ENCODE results near the gene EHMT1. TPM values are rescaled to one million over a fixed set of nuclear protein-coding genes. Genes with fewer than 3 reads are reported as not detected.
A peak's percentile ranks its signal among the peaks of the same experiment; 100 is the strongest.

Gene EHMT1
- total RNA-seq, 6 experiments from 2014 or later: 26.8 to 51.9 (median 36.7) TPM

DNA sequence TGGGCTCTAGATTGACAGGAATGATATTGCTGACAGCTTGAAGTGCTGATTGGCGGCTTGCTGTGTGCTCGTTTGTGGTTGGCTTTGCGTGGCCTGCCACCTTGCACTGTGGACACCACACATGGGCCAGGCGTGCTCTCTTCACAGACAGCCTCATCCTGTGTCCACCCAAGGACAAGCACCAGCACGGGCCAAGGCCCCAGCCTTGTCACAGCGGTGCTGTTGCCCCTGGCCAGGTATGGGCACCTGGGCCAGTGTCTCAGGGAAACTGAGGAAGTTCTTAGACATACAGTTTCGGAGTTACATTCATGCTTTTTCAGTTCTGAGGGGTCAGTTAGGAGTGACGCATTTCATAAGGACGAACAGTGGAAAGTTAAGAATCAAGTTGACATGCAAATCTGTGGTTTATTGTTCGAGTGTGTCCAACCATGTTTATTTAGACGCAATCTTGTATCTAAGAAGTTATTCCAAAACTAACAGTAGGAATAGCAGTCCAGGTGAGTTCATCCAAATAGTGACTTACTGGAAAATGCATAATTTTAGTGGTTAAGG lies 125.9 kb downstream of the EHMT1 start:
- ATAC-seq (peak; percentile 48 to 78 (median 62)), DNase-seq (no peak)
- H3K9me3 ChIP-seq: no peaks in the 10 kb centered on the region
- WGBS (ENCODE audit: insufficient coverage, low coverage, low lambda C conversion rate, missing lambda C conversion rate): 62% methylated on average over 5 of the region's 11 CpGs
- TF ChIP-seq, protein P1, sequence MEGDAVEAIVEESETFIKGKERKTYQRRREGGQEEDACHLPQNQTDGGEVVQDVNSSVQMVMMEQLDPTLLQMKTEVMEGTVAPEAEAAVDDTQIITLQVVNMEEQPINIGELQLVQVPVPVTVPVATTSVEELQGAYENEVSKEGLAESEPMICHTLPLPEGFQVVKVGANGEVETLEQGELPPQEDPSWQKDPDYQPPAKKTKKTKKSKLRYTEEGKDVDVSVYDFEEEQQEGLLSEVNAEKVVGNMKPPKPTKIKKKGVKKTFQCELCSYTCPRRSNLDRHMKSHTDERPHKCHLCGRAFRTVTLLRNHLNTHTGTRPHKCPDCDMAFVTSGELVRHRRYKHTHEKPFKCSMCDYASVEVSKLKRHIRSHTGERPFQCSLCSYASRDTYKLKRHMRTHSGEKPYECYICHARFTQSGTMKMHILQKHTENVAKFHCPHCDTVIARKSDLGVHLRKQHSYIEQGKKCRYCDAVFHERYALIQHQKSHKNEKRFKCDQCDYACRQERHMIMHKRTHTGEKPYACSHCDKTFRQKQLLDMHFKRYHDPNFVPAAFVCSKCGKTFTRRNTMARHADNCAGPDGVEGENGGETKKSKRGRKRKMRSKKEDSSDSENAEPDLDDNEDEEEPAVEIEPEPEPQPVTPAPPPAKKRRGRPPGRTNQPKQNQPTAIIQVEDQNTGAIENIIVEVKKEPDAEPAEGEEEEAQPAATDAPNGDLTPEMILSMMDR (IDR thresholded peaks at IDR 0.05): no peak
- TF ChIP-seq POLR2A (IDR thresholded peaks at IDR 0.05): no peak
- H3K27ac ChIP-seq: peak overlapping the region in 2 of 3 donors; percentile 5 to 39
- H3K4me1 ChIP-seq: peaks cover 0 to 24% (median 2%) of the 10 kb centered on the region in 4 donors
- no peaks in the 10 kb centered on the region for H3K27me3 ChIP-seq
- H3K36me3 ChIP-seq: peaks cover 0 to 14% (median 9%) of the 10 kb centered on the region in 4 donors
- H3K4me3 ChIP-seq: no peak overlapping the region
- intact Hi-C loops (cut with DNase I): no loop called here

DNA sequence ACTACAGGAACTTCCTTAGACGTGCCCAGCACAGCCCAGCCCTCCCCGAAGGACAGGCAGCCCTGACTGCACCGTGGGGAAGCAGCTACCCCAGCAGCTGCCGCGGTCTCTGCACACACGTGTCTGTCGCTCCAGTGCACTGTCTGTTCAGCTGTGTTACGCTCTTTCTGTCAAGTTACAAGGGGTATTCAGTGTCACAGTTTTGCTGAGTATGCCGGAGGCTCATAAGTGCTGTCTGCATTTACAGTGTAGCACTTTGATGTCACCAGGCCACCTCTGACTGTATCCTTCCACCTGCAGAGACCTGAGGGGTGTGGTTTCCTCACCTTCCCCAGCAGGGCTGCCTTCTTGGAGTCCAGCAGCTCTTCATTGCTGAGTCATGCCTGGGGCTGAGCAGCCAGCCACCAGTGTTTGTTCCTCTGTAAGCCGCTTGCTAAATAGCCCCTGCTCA lies 126.8 kb downstream of the EHMT1 start:
- 44% methylated on average over 6 of the region's 10 CpGs for WGBS (ENCODE audit: insufficient coverage, low coverage, low lambda C conversion rate, missing lambda C conversion rate)
- intact Hi-C loops (cut with DNase I): no loop called here
- TF ChIP-seq, protein P1 (IDR thresholded peaks at IDR 0.05): no peak
- TF ChIP-seq POLR2A (IDR thresholded peaks at IDR 0.05): no peak
- Histone ChIP-seq H3K9me3 (no peaks in the 10 kb centered on the region), H3K4me3 (no peak overlapping the region), H3K36me3 (peaks cover 0 to 14% (median 9%) of the 10 kb centered on the region in 4 donors), H3K4me1 (peaks cover 0 to 24% (median 2%) of the 10 kb centered on the region in 4 donors), H3K27me3 (no peaks in the 10 kb centered on the region), H3K27ac (peak overlapping the region in 1 of 3 donors; percentile 37)
- DNase-seq (no peak), ATAC-seq (peak; percentile 47 to 78 (median 64))

- Histone ChIP-seq H3K4me1 (peaks cover 0 to 24% (median 2%) of the 10 kb centered on the region in 4 donors), H3K9me3 (no peaks in the 10 kb centered on the region), H3K27me3 (no peaks in the 10 kb centered on the region), H3K36me3 (peaks cover 0 to 24% (median 16%) of the 10 kb centered on the region in 4 donors), H3K4me3 (no peak overlapping the region), H3K27ac (no peak overlapping the region)
- WGBS (ENCODE audit: insufficient coverage, low coverage, low lambda C conversion rate, missing lambda C conversion rate): 99% methylated on average over 9 of the region's 15 CpGs
- DNase-seq (no peak), ATAC-seq (no peak)
- intact Hi-C loops (cut with DNase I): no loop called here
- TF ChIP-seq POLR2A (IDR thresholded peaks at IDR 0.05): no peak
- TF ChIP-seq, protein P1 (IDR thresholded peaks at IDR 0.05): no peak
These were observed 129.5 kb downstream of the EHMT1 start for GRCh38 chr9:137748311-137748710.

GRCh38 chr9:137748741-137749140 lies 129.9 kb downstream of the EHMT1 start:
- Histone ChIP-seq H3K4me3 (no peak overlapping the region), H3K9me3 (no peaks in the 10 kb centered on the region), H3K27me3 (no peaks in the 10 kb centered on the region), H3K36me3 (peaks cover 0 to 20% (median 13%) of the 10 kb centered on the region in 4 donors), H3K4me1 (peaks cover 0 to 24% (median 2%) of the 10 kb centered on the region in 4 donors), H3K27ac (no peak overlapping the region)
- no peak for ATAC-seq
- no peak for TF ChIP-seq POLR2A (IDR thresholded peaks at IDR 0.05)
- TF ChIP-seq, protein P1 (IDR thresholded peaks at IDR 0.05): no peak
- intact Hi-C loops (cut with DNase I): no loop called here
- DNase-seq: no peak
- WGBS (ENCODE audit: insufficient coverage, low coverage, low lambda C conversion rate, missing lambda C conversion rate): 100% methylated on average over 2 of the region's 3 CpGs

All from right lobe of liver (tissue), 6 donors.